ENCODE results near the gene NFATC1.

DNA sequence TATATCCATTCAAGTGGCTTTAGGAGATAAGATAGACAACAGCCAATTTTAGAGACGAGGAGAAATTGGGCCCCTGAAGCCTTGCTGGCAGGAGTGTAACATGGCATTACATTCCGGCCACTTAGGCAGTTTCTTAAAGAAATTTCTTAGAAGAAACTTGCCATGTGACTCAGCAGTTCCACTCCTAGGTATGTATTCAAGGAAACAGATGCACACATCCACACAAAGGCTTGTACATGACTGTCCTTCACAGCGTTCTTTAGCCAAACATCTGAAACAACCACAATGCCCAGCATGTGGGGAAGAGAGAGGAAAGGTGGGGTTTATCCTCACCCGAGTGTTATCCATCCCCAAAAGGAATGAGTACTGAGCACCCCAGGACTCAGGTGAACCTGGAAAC lies 107.1 kb downstream of the NFATC1 start:
- TF ChIP-seq GATA2 (IDR thresholded peaks at IDR 0.05; ENCODE audit: low read depth, low read length) (no peak), GATA3 (IDR thresholded peaks at IDR 0.05; ENCODE audit: low read depth, low read length) (no peak)

Measured in SH-SY5Y (cell line).